VCaP (cell line): Measurements from ENCODE around the gene DDX3X.

Experiments used
- H3K27ac ChIP-seq: fragments of 450-650 bp; 2 replicates; pipeline ENCODE4 v1.5.1; 2017
- CTCF ChIP-seq: fragments of 450-650 bp; conservative IDR thresholded peaks from 2 replicates; pipeline ENCODE4 v1.5.1; 2017; ENCODE audit warnings: mild to moderate bottlenecking, moderate library complexity

The DDX3X gene

GRCh38 chrX:41329101-41329500, 4.9 kb upstream of the DDX3X start:
- no peak for TF ChIP-seq CTCF
- no peak overlapping the region for H3K27ac ChIP-seq

- no peak overlapping the region; the same call in 1 of the 2 replicates for H3K27ac ChIP-seq
- TF ChIP-seq CTCF = no peak
Measured at GRCh38 chrX:41332005-41332404, 2.0 kb upstream of the DDX3X start.

GRCh38 chrX:41332408-41333002, 1.5 kb upstream of the DDX3X start:
- TF ChIP-seq CTCF = no peak
- H3K27ac ChIP-seq = peak overlapping the region; percentile 98

GRCh38 chrX:41333003-41333743, 789 bp upstream of the DDX3X start:
- peak overlapping the region; percentile 98 for H3K27ac ChIP-seq
- no peak for TF ChIP-seq CTCF

- TF ChIP-seq CTCF = no peak
- peak overlapping the region; percentile 98 for H3K27ac ChIP-seq
Measured at GRCh38 chrX:41334363-41335197, 618 bp downstream of the DDX3X start.

- peak overlapping the region; percentile 98; the same call in 1 of the 2 replicates for H3K27ac ChIP-seq
- no peak for TF ChIP-seq CTCF
Measured at GRCh38 chrX:41335198-41335957, 1.4 kb downstream of the DDX3X start.
